Transverse colon (tissue), 4 donors: ENCODE measurements around the gene C1QTNF1. TPM values are rescaled to one million over a fixed set of nuclear protein-coding genes. Genes with fewer than 3 reads are reported as not detected.
A peak's percentile ranks its signal among the peaks of the same experiment; 100 is the strongest.

Experiments used
- DNase-seq: peaks from one replicate; pipeline ENCODE4 v3.0.0-alpha.2; 2019
- H3K27ac ChIP-seq, 4 donors: fragments of 200-600 bp; sonication (generic); 2 replicates each; pipeline ENCODE4 v1.5.1; 2016 to 2018; ENCODE audit warnings: inconsistent platforms in 4 of 4
- H3K27me3 ChIP-seq: fragments of 200-600 bp; sonication (generic); 2 replicates; pipeline ENCODE4 v1.5.1; 2017; ENCODE audit warnings: inconsistent platforms
- H3K36me3 ChIP-seq, 4 donors: fragments of 200-600 bp; sonication (generic); 2 replicates each; pipeline ENCODE4 v1.5.1; 2017 to 2019; ENCODE audit warnings: inconsistent platforms in 4 of 4
- H3K4me1 ChIP-seq, 4 donors: fragments of 200-600 bp; sonication (generic); 2 replicates each; pipeline ENCODE4 v1.5.1; 2017 to 2020; ENCODE audit warnings: inconsistent platforms in 4 of 4
- H3K4me3 ChIP-seq, 4 donors: fragments of 200-600 bp; sonication (generic); 1 replicate in 1 of 4; 2 replicates in 3 of 4; pipeline versions ENCODE4 v1.5.1 to v1.6.1; 2017 to 2019; ENCODE audit warnings: inconsistent platforms in 4 of 4
- H3K9me3 ChIP-seq, 2 donors: fragments of 200-600 bp; sonication (generic); 2 replicates each; pipeline ENCODE4 v1.5.1; 2017 to 2019; ENCODE audit warnings: inconsistent platforms in 2 of 2
- CTCF ChIP-seq, 5 experiments: fragments of 200-600 bp in 3 of 5; fragments of 450-650 bp in 2 of 5; sonication (generic) in 3 of 5; IDR thresholded peaks; 1 replicate in 2 of 5; 2 replicates in 3 of 5; pipeline ENCODE4 v1.5.1; 2016 to 2017; ENCODE audit warnings: antibody characterized with exemption in 5 of 5, inconsistent platforms in 3 of 5, mild to moderate bottlenecking in 2 of 5, moderate library complexity in 1 of 5
- EP300 ChIP-seq: sonication (generic); formaldehyde crosslinking; IDR thresholded peaks from one replicate; pipeline ENCODE4 v1.6.1; 2017; ENCODE audit warnings: antibody characterized with exemption, low read depth
- POLR2A ChIP-seq: fragments of 450-650 bp; IDR thresholded peaks from one replicate; pipeline ENCODE4 v1.6.1; 2016; ENCODE audit warnings: antibody characterized with exemption, mild to moderate bottlenecking, moderate library complexity
- POLR2AphosphoS5 ChIP-seq, 3 donors: sonication (generic); formaldehyde crosslinking; IDR thresholded peaks; one replicate each; pipeline ENCODE4 v1.6.1; 2016; ENCODE audit warnings: antibody characterized with exemption in 3 of 3
- WGBS, 2 donors: methylation state at CpG; one replicate each; pipeline ENCODE4 v1.1.5; 2018; ENCODE audit warnings: low coverage in 1 of 2; 5-methylcytosine and 5-hydroxymethylcytosine counted together
- in situ Hi-C, 4 donors: fragments of 200-750 bp; cut with MboI; loops; one replicate each; pipeline versions ENCODE4 v1.15.0 to v1.15.1; 2017; ENCODE audit warnings: low sequenced_read_pairs in 3 of 4, low pct_ligation_motif_present in 1 of 4, low pct_unique_long_range_greater_than_20kb in 1 of 4
- intact Hi-C: fragments of 100-400 bp; cut with DNase I; formaldehyde crosslinking; loops from one replicate; pipeline ENCODE4 v1.15.1; 2023; ENCODE audit warnings: low total_unique reads
- total RNA-seq, 4 donors: library from RNA; depleted of rRNA; stranded (reverse); fragments of >200 nt; gene quantifications; one replicate each; pipeline ENCODE4 v1.1.0, GENCODE V29; 2016

The C1QTNF1 gene, protein sequence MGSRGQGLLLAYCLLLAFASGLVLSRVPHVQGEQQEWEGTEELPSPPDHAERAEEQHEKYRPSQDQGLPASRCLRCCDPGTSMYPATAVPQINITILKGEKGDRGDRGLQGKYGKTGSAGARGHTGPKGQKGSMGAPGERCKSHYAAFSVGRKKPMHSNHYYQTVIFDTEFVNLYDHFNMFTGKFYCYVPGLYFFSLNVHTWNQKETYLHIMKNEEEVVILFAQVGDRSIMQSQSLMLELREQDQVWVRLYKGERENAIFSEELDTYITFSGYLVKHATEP
- total RNA-seq: 10 to 100 TPM in 2 of 4 donors, 1 to 10 TPM in 2; 5.4 to 35.5 (median 12.0) TPM

DNA sequence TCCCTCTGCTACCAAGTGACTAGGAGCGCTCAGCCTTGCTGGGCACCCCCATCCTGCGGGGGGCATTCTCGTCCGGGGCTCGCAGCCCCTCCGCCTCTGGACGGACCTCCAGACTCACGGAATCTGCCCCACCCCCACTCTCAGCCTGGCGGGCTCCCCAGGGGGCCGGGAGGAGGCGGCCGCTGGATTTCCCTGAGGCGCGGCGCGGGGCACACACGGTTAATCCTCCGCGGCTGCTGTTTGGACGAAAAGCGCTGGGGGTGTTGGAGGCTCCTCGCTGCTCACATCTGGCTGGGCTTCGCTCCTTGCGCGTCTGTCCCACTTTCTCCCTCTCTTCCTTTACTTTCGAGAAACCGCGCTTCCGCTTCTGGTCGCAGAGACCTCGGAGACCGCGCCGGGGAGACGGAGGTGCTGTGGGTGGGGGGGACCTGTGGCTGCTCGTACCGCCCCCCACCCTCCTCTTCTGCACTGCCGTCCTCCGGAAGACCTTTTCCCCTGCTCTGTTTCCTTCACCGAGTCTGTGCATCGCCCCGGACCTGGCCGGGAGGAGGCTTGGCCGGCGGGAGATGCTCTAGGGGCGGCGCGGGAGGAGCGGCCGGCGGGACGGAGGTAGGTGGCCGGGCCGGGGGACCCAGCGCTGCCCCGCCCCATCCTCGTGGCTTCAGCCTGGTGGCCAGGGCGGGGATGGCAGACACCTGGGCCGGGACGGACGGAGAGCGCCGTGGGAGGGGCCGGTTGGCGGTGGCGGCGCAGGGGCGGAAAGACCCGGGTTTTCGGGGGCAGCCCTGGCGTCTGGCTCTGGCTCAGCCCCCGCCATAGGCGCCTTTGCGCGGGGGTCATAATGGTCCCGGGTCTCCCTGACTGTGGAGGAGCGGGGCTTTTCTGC is at the start of gene C1QTNF1:
C1QTNF1 (plus strand) TSS at position 284 of the 886 bp plus-strand sequence. CDS start 19,800 bp downstream, outside the sequence.
- H3K4me1 ChIP-seq: peaks cover 42 to 78% (median 66%) of the 10 kb centered on the region in 4 donors
- intact Hi-C loops: loop anchor here (2.0 kb wide), 1 partner anchor 21 kb away; no protein-coding TSS in a partner anchor
- peak within 1 kb of the TSS; percentile 66 to 77 (median 68) for H3K27ac ChIP-seq
- WGBS, 2 donors: 4% methylated on average over 66 of the region's 77 CpGs; no CpG with 5 or more reads in 1 of the 2 donors
- peak within 1 kb of the TSS; percentile 44 to 80 (median 64) for H3K4me3 ChIP-seq
- in situ Hi-C loops: no loop called here
- no peaks in the 10 kb centered on the region for H3K9me3 ChIP-seq
- no peaks in the 10 kb centered on the region for H3K36me3 ChIP-seq
- peak; percentile 70 for DNase-seq
- no peaks in the 10 kb centered on the region for H3K27me3 ChIP-seq
- TF ChIP-seq EP300 (no peak), CTCF (IDR thresholded peaks at IDR 0.05) (peak; percentile 62 to 87 (median 65)), POLR2AphosphoS5 (IDR thresholded peaks at IDR 0.05) (peak in 1 of 3 donors; percentile 16), POLR2A (peak; percentile 30)

DNA sequence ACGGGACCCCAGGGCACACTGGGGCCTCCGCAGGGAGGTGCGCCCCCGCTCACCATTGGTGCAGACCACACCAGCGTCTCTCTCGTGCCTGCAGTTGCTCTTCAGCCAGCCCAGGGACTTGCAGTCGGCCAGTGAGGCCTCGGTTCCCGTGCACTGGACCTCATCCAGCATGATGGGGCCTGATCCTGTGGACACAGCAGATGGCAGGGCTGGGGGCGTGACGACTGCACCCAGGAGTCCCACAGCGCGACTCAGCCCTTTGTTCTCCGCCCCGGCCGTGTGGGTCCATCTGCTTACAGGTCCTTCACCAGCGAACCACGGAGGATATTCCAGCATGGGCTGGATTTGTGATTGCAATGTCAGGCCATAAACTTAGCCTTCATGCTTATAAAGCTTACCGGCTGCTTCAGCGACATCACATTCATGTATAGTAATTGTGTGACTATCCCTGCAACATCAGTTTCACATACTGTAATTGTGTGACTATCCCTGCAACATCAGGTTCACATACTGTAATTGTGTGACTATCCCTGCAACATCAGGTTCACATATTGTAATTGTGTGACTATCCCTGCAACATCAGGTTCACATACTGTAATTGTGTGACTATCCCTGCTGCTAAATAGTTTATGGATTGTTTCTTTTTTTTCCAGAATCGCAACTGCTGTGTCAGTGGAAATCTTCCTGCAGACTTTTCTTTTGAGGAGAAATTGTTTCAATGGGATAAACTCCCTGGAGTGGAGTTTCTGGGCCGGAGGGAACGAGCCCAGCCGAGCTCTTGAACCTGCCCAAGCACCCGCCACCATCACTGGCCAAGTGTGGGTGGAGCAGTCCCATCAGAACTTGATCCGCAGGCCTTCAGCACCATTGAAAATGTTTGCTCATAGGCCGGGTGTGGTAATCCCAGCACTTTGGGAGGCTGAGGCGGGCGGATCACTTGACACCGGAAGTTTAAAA is 49.1 kb upstream of the C1QTNF1 start:
- TF ChIP-seq EP300: no peak
- peak in 1 of 3 donors; percentile 21 for TF ChIP-seq POLR2AphosphoS5 (IDR thresholded peaks at IDR 0.05)
- intact Hi-C loops (no loop called here), in situ Hi-C loops (loop anchor here in 2 of 4 donors (5.0 to 10.0 kb wide), 2 partner anchors 108 to 110 kb away; no protein-coding TSS in a partner anchor)
- no peaks in the 10 kb centered on the region for H3K27me3 ChIP-seq
- no peaks in the 10 kb centered on the region for H3K9me3 ChIP-seq
- H3K27ac ChIP-seq: peak overlapping the region; percentile 78 to 86 (median 82)
- WGBS, 2 donors: 30 to 45% methylated on average over 2 to 30 of the region's 30 CpGs
- no peaks in the 10 kb centered on the region for H3K36me3 ChIP-seq
- DNase-seq: peak; percentile 76
- H3K4me1 ChIP-seq: peaks cover 43 to 61% (median 51%) of the 10 kb centered on the region in 4 donors
- H3K4me3 ChIP-seq: peak overlapping the region in 1 of 4 donors; percentile 15

- no peak for DNase-seq
- Histone ChIP-seq H3K27ac (peak overlapping the region; percentile 78 to 86 (median 82)), H3K4me1 (peaks cover 41 to 56% (median 48%) of the 10 kb centered on the region in 4 donors), H3K36me3 (no peaks in the 10 kb centered on the region), H3K27me3 (no peaks in the 10 kb centered on the region), H3K9me3 (no peaks in the 10 kb centered on the region), H3K4me3 (peak overlapping the region in 1 of 4 donors; percentile 40)
- TF ChIP-seq CTCF (IDR thresholded peaks at IDR 0.05) (no peak), POLR2A (no peak), EP300 (no peak), POLR2AphosphoS5 (IDR thresholded peaks at IDR 0.05) (no peak)
- in situ Hi-C loops (loop anchor here in 1 of 4 donors (10.0 kb wide), 1 partner anchor 112 kb away; no protein-coding TSS in a partner anchor), intact Hi-C loops (no loop called here)
- WGBS, 2 donors: 58% methylated on average over 20 of the region's 20 CpGs; no CpG with 5 or more reads in 1 of the 2 donors
These were observed 46.9 kb upstream of the C1QTNF1 start for GRCh38 chr17:78976907-78977680.
